Endothelial cell of umbilical vein (primary cell): ENCODE results near the gene ENO4. TPM values are rescaled to one million over a fixed set of nuclear protein-coding genes. Genes with fewer than 3 reads are reported as not detected.

ENCODE experiments used
- BruUV-seq: library from RNA; stranded (reverse); fragments of 400-500 nt; replicated peaks from 2 replicates; lab custom pipeline; 2021; lab: Mats Ljungman, UMichigan
- CTCF ChIA-PET: fragments of 300-600, 350-600 bp; sonication (Branson Sonifier 250); formaldehyde crosslinking; loops from one replicate; lab custom pipeline; 2021; ENCODE audit warnings: antibody characterized with exemption, inconsistent platforms; lab: Charles Lee
- POLR2A ChIA-PET: fragments of 300-600, 350-600 bp; sonication (Branson Sonifier 250); formaldehyde crosslinking; loops from one replicate; lab custom pipeline; 2021; ENCODE audit warnings: antibody characterized with exemption, inconsistent platforms; lab: Charles Lee
- DNase-seq: peaks from one replicate; pipeline ENCODE4 v3.0.0-alpha.2; 2011; ENCODE audit warnings: low read depth, low spot score
- FAIRE-seq: peaks from 2 replicates; lab custom pipeline; 2011; peaks lifted over from hg19 to GRCh38; lab: Jason Lieb, UNC
- H2AFZ ChIP-seq: 2 replicates; pipeline ENCODE4 v1.6.0; 2012; ENCODE audit warnings: low read depth, low read length, control low read depth, inconsistent platforms
- H3K27ac ChIP-seq: 2 replicates; pipeline ENCODE4 v1.5.1; 2011; ENCODE audit warnings: low read depth, mild to moderate bottlenecking, control low read depth, low read length, moderate library complexity; ENCODE audit not compliant: insufficient read depth
- H3K27me3 ChIP-seq, 2 experiments: 2 replicates each; pipeline versions ENCODE4 v1.6.0 to v1.6.1; 2011; ENCODE audit warnings: low read length in 2 of 2, mixed read lengths in 1 of 2; ENCODE audit not compliant: control insufficient read depth in 2 of 2, insufficient read depth in 2 of 2
- H3K36me3 ChIP-seq, 2 experiments: 2 replicates in 1 of 2; 3 replicates in 1 of 2; pipeline ENCODE4 v1.5.1; 2011; ENCODE audit warnings: low read length in 2 of 2, mild to moderate bottlenecking in 1 of 2, moderate library complexity in 1 of 2; ENCODE audit not compliant: control insufficient read depth in 2 of 2, insufficient read depth in 2 of 2; ENCODE audit errors: extremely low read depth in 1 of 2
- H3K4me1 ChIP-seq: 3 replicates; pipeline ENCODE4 v1.5.1; 2011; ENCODE audit warnings: mild to moderate bottlenecking, low read length; ENCODE audit not compliant: control insufficient read depth, insufficient read depth; ENCODE audit errors: extremely low read depth
- H3K4me2 ChIP-seq: 2 replicates; pipeline ENCODE4 v1.6.1; 2011; ENCODE audit warnings: low read length, control low read depth, mixed read lengths; ENCODE audit not compliant: insufficient read depth
- H3K4me3 ChIP-seq, 3 experiments: fragments of 200-600 bp in 1 of 3; sonication (generic), shearing (Covaris generic) in 1 of 3; replicated peaks in 1 of 3; 2 replicates each; pipeline ENCODE4 v1.5.1; 2011 to 2016; ENCODE audit warnings: control low read depth in 3 of 3, low read length in 3 of 3, mild to moderate bottlenecking in 2 of 3, inconsistent platforms in 1 of 3, low read depth in 1 of 3, moderate library complexity in 1 of 3; ENCODE audit not compliant: insufficient read depth in 1 of 3
- H3K79me2 ChIP-seq: 2 replicates; pipeline ENCODE4 v1.6.0; 2012; ENCODE audit warnings: low read length, inconsistent platforms; ENCODE audit not compliant: control insufficient read depth, insufficient read depth
- H3K9ac ChIP-seq: replicated peaks from 2 replicates; pipeline ENCODE3; 2011; ENCODE audit warnings: low read length, control low read depth; ENCODE audit not compliant: insufficient read depth; ENCODE audit errors: extremely low read depth
- H3K9me1 ChIP-seq: replicated peaks from 3 replicates; pipeline ENCODE4 v1.6.0; 2011; ENCODE audit warnings: mild to moderate bottlenecking, low read length; ENCODE audit not compliant: control insufficient read depth, insufficient read depth; ENCODE audit errors: extremely low read depth
- H3K9me3 ChIP-seq: replicated peaks from 2 replicates; pipeline ENCODE4 v1.5.1; 2012; ENCODE audit warnings: low read length, inconsistent platforms; ENCODE audit not compliant: control insufficient read depth, insufficient read depth
- H4K20me1 ChIP-seq: replicated peaks from 2 replicates; pipeline ENCODE3; 2011; ENCODE audit warnings: mild to moderate bottlenecking, low read length; ENCODE audit not compliant: control insufficient read depth, insufficient read depth; ENCODE audit errors: extremely low read depth
- EZH2 ChIP-seq: IDR thresholded peaks from 2 replicates; pipeline ENCODE4 v1.6.1; 2012; ENCODE audit warnings: borderline replicate concordance, low read depth, mild to moderate bottlenecking, moderate library complexity, low read length, inconsistent platforms; ENCODE audit not compliant: severe bottlenecking
- FOS ChIP-seq: IDR thresholded peaks from 2 replicates; pipeline ENCODE4 v1.6.1; 2011; ENCODE audit warnings: mild to moderate bottlenecking, low read length, moderate library complexity, borderline replicate concordance; ENCODE audit not compliant: insufficient read depth
- GATA2 ChIP-seq: IDR thresholded peaks from 2 replicates; pipeline ENCODE4 v1.7.0; 2011; ENCODE audit warnings: low read depth, mild to moderate bottlenecking, moderate library complexity, mixed read lengths, low read length; ENCODE audit not compliant: insufficient read length, insufficient read depth
- JUN ChIP-seq: IDR thresholded peaks from 2 replicates; pipeline ENCODE4 v1.6.1; 2011; ENCODE audit warnings: borderline replicate concordance, low read depth; ENCODE audit not compliant: insufficient read length, insufficient read depth
- MYC ChIP-seq: IDR thresholded peaks from one replicate; pipeline ENCODE4 v1.6.1; 2011; ENCODE audit warnings: mild to moderate bottlenecking, low read depth, low read length
- POLR2A ChIP-seq: IDR thresholded peaks from 2 replicates; pipeline ENCODE4 v1.6.1; 2012; ENCODE audit warnings: low read depth, mild to moderate bottlenecking, control low read depth, low read length
- POLR2AphosphoS5 ChIP-seq: IDR thresholded peaks from 2 replicates; pipeline ENCODE4 v1.6.1; 2012; ENCODE audit warnings: low read depth, mild to moderate bottlenecking, control low read depth, low read length, moderate library complexity; ENCODE audit not compliant: insufficient read depth
- dilution Hi-C: fragments of 300-500 bp; cut with MboI; formaldehyde crosslinking; loops from one replicate; pipeline ENCODE4 v1.15.0; 2019; ENCODE audit warnings: low sequenced_read_pairs; ENCODE audit not compliant: extremely low pct_ligation_motif_present
- intact Hi-C: fragments of 100-400 bp; cut with micrococcal nuclease; formaldehyde crosslinking; loops from one replicate; pipeline ENCODE4 v1.10.0; 2022
- polyA plus RNA-seq, 4 experiments: library from polyadenylated mRNA; depleted of rRNA in 3 of 4; stranded (reverse) in 3 of 4; unstranded in 1 of 4; fragments of >200 nt; gene quantifications; 2 replicates each; pipeline versions ENCODE4 v1.2.1 to v1.2.3, GENCODE V29; 2011 to 2012; ENCODE audit warnings: missing spikeins in 1 of 4
- total RNA-seq: library from RNA; stranded (reverse); gene quantifications from 2 replicates; pipeline ENCODE4 v1.2.3, GENCODE V29; 2021
- TF ChIP-seq, protein P1 (sequence below): IDR thresholded peaks from 2 replicates; pipeline ENCODE4 v1.6.1; 2011; ENCODE audit not compliant: insufficient read depth, insufficient read length
- TF ChIP-seq, protein P2 (sequence below), 2 donors: IDR thresholded peaks; 1 replicate in 1 of 2; 2 replicates in 1 of 2; pipeline ENCODE4 v1.5.1; 2011; ENCODE audit warnings: low read length in 2 of 2, mild to moderate bottlenecking in 2 of 2, moderate library complexity in 2 of 2, control low read depth in 1 of 2, inconsistent platforms in 1 of 2, low read depth in 1 of 2; ENCODE audit not compliant: insufficient read depth in 1 of 2; ENCODE audit errors: extremely low read depth in 1 of 2

ENO4 gene
- total and polyA plus RNA-seq, 2 donors (not counting 3 experiments of a cell fraction or from before 2014, with no cell fraction given), result 0.08 TPM; not detected in 1

DNA sequence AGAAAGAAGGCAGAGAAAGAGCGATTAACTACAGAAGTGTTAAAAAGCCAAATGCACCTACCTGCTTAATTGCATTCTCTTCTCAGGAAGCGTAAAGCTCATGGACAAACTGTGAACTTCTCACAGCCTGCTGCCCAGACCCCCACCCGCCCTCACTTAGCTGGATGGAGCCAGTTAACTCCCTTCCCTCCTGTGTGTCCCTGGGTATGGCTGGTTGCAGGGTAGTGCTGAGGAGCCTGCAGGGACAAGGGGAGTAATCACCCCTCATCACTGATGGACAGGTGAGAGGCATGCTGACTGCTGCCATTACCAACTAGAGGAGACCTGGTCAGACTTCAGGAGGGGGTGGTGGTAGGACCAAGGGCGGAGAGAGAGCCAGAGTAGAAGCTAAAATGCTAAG, 37.5 kb downstream of the ENO4 start:
- H3K4me1 ChIP-seq, result peaks cover 24% of the 10 kb centered on the region
- H4K20me1 ChIP-seq, result no peaks in the 10 kb centered on the region
- H3K9me1 ChIP-seq, result no peaks in the 10 kb centered on the region
- no peak overlapping the region for H3K9ac ChIP-seq
- H3K27me3 ChIP-seq, result no peaks in the 10 kb centered on the region
- no peaks in the 10 kb centered on the region for H3K9me3 ChIP-seq
- no TSS peak for BruUV-seq
- CTCF ChIA-PET, result interaction anchor here (1.0 to 1.9 kb wide), 3 partner anchors 11 to 288 kb away, joined by 3 to 5 read pairs (median 4); no protein-coding TSS in a partner anchor
- no peak overlapping the region for H2AFZ ChIP-seq
- H3K36me3 ChIP-seq, result peaks cover 0 to 3% of the 10 kb centered on the region in 2 experiments
- dilution Hi-C loops, result no loop called here
- no peak overlapping the region for H3K4me2 ChIP-seq
- H3K4me3 ChIP-seq, result no peak overlapping the region
- intact Hi-C loops, result no loop called here
- H3K79me2 ChIP-seq, result no peaks in the 10 kb centered on the region
- no peak overlapping the region for H3K27ac ChIP-seq
- FAIRE-seq (no peak), DNase-seq (no peak)
- TF ChIP-seq GATA2 (no peak), EZH2 (no peak), FOS (no peak), JUN (no peak), MYC (no peak), POLR2A (no peak), POLR2AphosphoS5 (no peak)
- TF ChIP-seq, protein P1, sequence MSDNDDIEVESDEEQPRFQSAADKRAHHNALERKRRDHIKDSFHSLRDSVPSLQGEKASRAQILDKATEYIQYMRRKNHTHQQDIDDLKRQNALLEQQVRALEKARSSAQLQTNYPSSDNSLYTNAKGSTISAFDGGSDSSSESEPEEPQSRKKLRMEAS, result no peak
- TF ChIP-seq, protein P2, sequence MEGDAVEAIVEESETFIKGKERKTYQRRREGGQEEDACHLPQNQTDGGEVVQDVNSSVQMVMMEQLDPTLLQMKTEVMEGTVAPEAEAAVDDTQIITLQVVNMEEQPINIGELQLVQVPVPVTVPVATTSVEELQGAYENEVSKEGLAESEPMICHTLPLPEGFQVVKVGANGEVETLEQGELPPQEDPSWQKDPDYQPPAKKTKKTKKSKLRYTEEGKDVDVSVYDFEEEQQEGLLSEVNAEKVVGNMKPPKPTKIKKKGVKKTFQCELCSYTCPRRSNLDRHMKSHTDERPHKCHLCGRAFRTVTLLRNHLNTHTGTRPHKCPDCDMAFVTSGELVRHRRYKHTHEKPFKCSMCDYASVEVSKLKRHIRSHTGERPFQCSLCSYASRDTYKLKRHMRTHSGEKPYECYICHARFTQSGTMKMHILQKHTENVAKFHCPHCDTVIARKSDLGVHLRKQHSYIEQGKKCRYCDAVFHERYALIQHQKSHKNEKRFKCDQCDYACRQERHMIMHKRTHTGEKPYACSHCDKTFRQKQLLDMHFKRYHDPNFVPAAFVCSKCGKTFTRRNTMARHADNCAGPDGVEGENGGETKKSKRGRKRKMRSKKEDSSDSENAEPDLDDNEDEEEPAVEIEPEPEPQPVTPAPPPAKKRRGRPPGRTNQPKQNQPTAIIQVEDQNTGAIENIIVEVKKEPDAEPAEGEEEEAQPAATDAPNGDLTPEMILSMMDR (IDR thresholded peaks at IDR 0.05; ENCODE audit: extremely low read depth in 1 of 2, insufficient read depth in 1 of 2, low read depth in 1 of 2, low read length in 2 of 2), result no peak
- POLR2A ChIA-PET, result no interaction called here
